Measurements from ENCODE around the gene TIMP2. TPM values are rescaled to one million over a fixed set of nuclear protein-coding genes. Genes with fewer than 3 reads are reported as not detected.

TIMP2 gene
- total RNA-seq, 1 donor from 2014 or later = 535 TPM

DNA sequence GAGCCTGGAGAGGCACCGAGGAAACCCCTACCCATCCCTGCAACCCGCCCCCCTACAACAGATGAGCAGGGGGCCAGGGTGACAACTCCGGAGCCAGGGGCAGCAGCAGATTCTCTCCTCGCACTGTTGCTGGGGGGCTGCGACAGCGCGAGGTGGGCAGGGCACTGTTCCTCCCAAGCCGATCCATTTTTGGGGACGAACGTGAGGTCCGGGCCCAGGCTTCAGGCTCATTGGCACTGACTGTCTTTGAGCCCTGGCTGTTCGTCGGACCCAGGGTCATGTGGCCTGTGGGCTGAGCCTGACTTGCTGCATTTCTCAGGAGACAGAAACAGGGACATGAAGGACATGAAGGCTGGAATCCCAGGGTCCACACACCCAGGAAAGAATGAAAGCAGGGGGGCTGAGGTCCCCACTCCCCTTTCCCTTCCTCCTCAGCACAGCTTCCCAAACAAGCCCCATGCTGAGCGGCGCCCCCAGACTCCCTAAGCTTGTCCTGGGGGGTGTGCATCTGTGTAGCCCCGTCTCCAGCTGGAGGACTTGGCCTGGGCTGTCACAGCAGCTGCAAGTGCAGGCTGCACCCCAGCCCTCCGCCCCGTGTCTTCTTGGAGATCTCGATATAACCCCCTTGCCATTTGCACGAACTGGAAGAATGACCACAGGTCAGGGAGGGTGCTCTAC, 40.9 kb downstream of the TIMP2 start:
- peak overlapping the region; percentile 55 for H3K4me3 Mint-ChIP-seq (ENCODE audit: unreplicated experiment)
- DNase-seq (ENCODE audit: low spot score) = no peak

DNA sequence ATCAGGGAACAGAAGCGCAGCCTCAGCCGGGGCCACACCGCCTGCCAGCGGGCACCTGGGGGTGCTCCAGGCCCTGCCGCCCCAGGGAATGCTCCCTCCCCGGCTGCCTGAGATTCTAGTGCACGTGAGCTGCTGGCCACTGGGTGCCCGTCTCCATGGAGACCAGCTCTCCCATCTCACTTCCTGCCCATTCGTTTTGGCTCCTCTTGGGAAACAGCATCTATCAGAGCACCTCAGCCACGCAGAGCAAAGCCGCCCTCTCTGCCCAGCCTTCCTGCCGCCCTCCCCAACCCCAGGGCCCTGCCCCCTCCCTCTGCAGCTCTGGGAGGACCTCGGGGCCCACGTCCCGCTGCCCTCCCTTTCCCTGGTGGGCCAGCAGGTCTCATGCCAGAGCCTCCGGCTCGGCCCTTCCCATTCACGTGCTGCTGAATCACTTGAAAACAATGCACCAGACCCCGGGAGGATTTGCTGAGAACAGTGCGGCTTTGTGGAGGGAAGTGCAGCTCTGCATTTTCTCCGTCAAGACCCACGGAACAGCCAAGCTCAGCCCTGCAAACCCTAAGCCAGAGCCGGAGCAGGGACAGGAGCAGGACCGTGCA, 41.6 kb downstream of the TIMP2 start:
- Mint-ChIP-seq H3K4me3 (ENCODE audit: unreplicated experiment) (peak overlapping the region; percentile 55), H3K9me3 (ENCODE audit: low read depth) (no peaks in the 10 kb centered on the region), H3K4me1 (ENCODE audit: low read depth) (peaks cover 74% of the 10 kb centered on the region), H3K36me3 (ENCODE audit: low read depth) (no peaks in the 10 kb centered on the region), H3K27me3 (ENCODE audit: low read depth) (no peaks in the 10 kb centered on the region), H3K27ac (ENCODE audit: unreplicated experiment) (peak overlapping the region; percentile 95)
- DNase-seq (ENCODE audit: low spot score) = no peak
- TF ChIP-seq, protein P1, sequence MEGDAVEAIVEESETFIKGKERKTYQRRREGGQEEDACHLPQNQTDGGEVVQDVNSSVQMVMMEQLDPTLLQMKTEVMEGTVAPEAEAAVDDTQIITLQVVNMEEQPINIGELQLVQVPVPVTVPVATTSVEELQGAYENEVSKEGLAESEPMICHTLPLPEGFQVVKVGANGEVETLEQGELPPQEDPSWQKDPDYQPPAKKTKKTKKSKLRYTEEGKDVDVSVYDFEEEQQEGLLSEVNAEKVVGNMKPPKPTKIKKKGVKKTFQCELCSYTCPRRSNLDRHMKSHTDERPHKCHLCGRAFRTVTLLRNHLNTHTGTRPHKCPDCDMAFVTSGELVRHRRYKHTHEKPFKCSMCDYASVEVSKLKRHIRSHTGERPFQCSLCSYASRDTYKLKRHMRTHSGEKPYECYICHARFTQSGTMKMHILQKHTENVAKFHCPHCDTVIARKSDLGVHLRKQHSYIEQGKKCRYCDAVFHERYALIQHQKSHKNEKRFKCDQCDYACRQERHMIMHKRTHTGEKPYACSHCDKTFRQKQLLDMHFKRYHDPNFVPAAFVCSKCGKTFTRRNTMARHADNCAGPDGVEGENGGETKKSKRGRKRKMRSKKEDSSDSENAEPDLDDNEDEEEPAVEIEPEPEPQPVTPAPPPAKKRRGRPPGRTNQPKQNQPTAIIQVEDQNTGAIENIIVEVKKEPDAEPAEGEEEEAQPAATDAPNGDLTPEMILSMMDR (IDR thresholded peaks at IDR 0.05) = no peak

More for the DNA sequence above, 40.9 kb downstream of the TIMP2 start:
- TF ChIP-seq, protein P1 (IDR thresholded peaks at IDR 0.05) = no peak
- H3K9me3 Mint-ChIP-seq (ENCODE audit: low read depth) = no peaks in the 10 kb centered on the region
- H3K27me3 Mint-ChIP-seq (ENCODE audit: low read depth) = no peaks in the 10 kb centered on the region
- H3K27ac Mint-ChIP-seq (ENCODE audit: unreplicated experiment) = peak overlapping the region; percentile 95
- no peaks in the 10 kb centered on the region for H3K36me3 Mint-ChIP-seq (ENCODE audit: low read depth)
- peaks cover 74% of the 10 kb centered on the region for H3K4me1 Mint-ChIP-seq (ENCODE audit: low read depth)

DNA sequence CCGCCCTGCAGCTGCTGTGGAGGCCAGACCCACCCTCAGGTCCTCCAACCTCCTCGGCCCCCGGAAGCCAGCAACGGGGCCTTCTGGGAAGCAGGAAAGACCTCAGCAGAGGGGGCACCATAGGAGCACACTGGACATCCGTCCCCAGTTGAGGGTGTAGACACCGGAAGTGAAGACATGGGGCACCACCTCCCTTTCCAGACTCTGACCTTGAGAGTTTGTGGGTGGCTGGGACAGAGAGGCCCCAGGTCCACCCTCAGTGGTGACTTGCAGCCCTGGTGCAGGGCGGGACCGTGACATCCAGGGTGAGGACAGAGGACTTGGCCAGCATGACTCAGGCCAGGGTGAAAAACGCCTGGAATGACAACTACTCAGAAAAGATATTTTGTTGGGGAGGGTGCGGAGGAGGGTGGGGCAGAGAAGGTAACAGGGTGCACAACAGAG, 42.1 kb downstream of the TIMP2 start:
- Mint-ChIP-seq H3K4me3 (ENCODE audit: unreplicated experiment) (peak overlapping the region; percentile 55), H3K27me3 (ENCODE audit: low read depth) (no peaks in the 10 kb centered on the region), H3K9me3 (ENCODE audit: low read depth) (no peaks in the 10 kb centered on the region), H3K4me1 (ENCODE audit: low read depth) (peaks cover 79% of the 10 kb centered on the region), H3K36me3 (ENCODE audit: low read depth) (no peaks in the 10 kb centered on the region), H3K27ac (ENCODE audit: unreplicated experiment) (peak overlapping the region; percentile 95)
- TF ChIP-seq, protein P1 (IDR thresholded peaks at IDR 0.05) = no peak
- no peak for DNase-seq (ENCODE audit: low spot score)

DNA sequence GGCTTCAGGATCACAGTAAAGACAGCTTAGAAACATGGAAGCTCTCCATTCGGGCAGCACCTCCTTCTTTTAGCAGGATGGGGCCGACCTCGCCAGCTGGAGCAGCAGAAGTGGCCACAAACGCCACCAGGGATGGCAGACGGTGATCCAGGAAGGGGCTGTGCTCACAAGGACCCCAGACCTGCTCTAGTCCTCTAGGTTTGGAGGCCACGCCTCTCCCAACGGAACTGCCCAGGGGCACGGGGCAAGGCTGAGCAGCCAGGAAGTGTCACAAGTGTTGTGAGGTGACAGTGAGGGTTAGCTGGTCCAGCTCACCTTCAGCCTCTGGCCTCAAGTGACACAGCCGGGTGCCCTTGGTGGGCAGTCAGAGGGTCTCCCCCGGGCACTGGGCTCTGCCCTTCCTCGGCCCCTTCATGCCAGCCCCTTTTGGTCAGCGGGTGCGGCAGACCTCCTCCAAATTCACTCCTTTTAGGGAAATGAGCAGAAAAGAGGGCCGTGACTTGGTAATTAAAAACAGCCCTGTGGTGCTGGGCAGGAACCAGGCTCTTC, 42.6 kb downstream of the TIMP2 start:
- Mint-ChIP-seq H3K27me3 (ENCODE audit: low read depth) (no peaks in the 10 kb centered on the region), H3K4me3 (ENCODE audit: unreplicated experiment) (peak overlapping the region; percentile 55), H3K4me1 (ENCODE audit: low read depth) (peaks cover 82% of the 10 kb centered on the region), H3K36me3 (ENCODE audit: low read depth) (no peaks in the 10 kb centered on the region), H3K27ac (ENCODE audit: unreplicated experiment) (peak overlapping the region; percentile 95), H3K9me3 (ENCODE audit: low read depth) (no peaks in the 10 kb centered on the region)
- TF ChIP-seq, protein P1 (IDR thresholded peaks at IDR 0.05) = no peak
- DNase-seq (ENCODE audit: low spot score) = no peak

DNA sequence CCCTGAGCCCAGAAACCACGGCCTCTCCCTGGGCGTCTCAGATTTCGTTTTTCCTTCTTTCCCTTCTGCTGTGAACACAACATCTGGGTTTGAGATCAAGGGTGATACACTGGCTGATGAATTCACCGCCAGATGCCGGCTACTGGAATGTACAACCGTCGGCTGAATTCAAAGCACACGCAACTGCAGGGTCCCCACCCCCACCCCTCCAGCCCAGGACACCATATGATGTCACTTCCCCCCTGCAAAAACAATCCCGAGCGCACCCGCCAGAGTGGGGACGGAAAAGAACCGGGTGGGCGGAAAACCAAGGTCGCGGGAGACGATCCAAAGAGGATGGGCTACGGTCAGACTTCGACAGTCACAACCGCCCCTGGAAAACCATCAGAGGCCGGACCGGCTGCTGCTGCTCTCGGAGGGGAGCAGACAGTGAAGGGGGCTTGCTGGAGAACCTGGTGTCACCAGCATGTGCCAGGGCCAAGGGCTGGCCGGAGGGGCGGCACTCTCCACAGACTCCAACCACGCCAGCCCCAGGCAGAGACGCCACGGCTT, 45.5 kb downstream of the TIMP2 start:
- Mint-ChIP-seq H3K27me3 (ENCODE audit: low read depth) (no peaks in the 10 kb centered on the region), H3K9me3 (ENCODE audit: low read depth) (no peaks in the 10 kb centered on the region), H3K36me3 (ENCODE audit: low read depth) (no peaks in the 10 kb centered on the region), H3K4me3 (ENCODE audit: unreplicated experiment) (peak overlapping the region; percentile 31), H3K4me1 (ENCODE audit: low read depth) (peaks cover 81% of the 10 kb centered on the region), H3K27ac (ENCODE audit: unreplicated experiment) (peak overlapping the region; percentile 70)
- no peak for DNase-seq (ENCODE audit: low spot score)
- TF ChIP-seq, protein P1 (IDR thresholded peaks at IDR 0.05) = no peak
